ENCODE measurements around the gene RALGAPB.

DNA sequence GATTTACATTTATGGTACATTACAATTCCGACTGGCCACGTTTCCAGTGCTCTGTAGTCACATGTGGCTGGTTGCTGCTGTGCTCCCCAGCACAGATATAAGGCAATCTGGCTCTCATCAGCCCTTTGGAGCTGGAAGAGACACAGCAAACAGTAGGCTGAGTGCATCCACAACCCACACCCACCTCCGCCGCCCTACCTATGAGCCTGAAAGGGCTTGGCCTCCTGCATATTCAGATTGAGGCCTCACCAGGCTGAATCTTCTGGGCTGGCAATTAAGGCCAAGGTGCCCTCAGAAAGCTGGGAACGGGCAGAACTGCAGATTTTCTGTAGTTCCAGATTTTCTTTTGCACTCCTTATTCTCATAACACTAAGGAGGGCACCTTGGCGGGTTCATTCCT is 34.8 kb upstream of the RALGAPB start:
- TF ChIP-seq, protein P1, sequence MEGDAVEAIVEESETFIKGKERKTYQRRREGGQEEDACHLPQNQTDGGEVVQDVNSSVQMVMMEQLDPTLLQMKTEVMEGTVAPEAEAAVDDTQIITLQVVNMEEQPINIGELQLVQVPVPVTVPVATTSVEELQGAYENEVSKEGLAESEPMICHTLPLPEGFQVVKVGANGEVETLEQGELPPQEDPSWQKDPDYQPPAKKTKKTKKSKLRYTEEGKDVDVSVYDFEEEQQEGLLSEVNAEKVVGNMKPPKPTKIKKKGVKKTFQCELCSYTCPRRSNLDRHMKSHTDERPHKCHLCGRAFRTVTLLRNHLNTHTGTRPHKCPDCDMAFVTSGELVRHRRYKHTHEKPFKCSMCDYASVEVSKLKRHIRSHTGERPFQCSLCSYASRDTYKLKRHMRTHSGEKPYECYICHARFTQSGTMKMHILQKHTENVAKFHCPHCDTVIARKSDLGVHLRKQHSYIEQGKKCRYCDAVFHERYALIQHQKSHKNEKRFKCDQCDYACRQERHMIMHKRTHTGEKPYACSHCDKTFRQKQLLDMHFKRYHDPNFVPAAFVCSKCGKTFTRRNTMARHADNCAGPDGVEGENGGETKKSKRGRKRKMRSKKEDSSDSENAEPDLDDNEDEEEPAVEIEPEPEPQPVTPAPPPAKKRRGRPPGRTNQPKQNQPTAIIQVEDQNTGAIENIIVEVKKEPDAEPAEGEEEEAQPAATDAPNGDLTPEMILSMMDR (conservative IDR thresholded peaks at IDR 0.05; ENCODE audit: low read length): no peak
- no peak for TF ChIP-seq EZH2phosphoT487 (IDR thresholded peaks at IDR 0.05; ENCODE audit: borderline replicate concordance, low read depth, low read length)
